HG02759 (cell line): ENCODE measurements around the gene RNF183.
"Not testable (repeated sequence)": the region's sequence is repeated elsewhere in the genome, so short reads cannot be mapped to it uniquely, and the experiment has no call there.

ENCODE experiments used
- ATAC-seq: cut with Tn5 transposase; IDR thresholded peaks from one replicate; pipeline ENCODE4 v1.9.1; 2021; ENCODE audit warnings: mild to moderate bottlenecking, moderate library complexity; ENCODE audit not compliant: unreplicated experiment

RNF183 gene

DNA sequence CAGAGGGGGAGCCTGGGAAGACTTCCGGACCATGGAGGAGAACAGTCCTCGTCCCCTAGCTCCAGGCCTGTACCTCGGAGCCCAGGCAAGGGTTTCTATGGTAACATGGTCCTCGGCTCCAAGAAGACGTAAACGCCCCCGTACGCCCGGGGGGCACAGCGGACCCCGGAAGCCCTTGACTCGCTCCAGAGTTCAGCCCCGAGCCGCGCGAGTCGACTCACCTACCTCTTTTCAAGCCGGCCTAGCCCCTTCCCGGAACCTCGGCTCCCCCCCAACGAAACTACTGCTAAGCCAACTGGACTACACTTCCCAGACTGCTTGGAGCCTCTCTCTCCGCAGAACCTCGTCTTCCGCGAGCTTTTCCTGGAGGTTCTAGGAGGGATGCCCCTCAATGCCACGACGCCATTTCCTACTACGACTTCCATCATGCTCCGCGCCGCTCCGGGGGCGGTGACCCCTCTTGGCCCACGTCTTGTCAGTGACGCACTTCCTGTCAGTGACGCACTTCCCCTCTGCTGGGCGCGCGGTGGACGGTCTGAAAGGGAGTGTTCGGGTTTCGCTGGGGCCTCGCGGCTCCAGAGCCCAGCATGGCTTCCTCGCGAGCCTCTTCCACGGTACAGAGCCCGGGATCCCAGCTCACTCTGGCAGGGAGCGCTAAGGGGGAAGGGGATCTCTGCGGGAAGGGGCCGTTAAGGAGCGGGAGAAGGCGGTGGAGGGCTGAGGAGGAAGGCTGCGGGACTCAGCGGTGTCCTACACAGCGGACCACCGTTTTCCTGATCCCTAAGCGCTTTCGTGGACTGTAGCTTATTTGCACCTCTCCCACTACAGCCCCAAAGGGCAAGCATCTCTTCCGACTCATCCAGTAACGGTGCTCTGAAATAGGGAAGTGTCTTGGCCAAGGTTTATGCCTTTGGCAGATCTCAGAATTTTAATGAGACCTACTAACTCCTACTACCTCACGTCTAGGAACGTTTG lies 27.7 kb downstream of the RNF183 start, which contains the start of the genes CDC26 and PRPF4:
Gene CDC26, minus strand, starts transcription at position 416 of the 975 bp plus-strand sequence. CDS start 3,065 bp downstream, outside the sequence.
Gene PRPF4, plus strand, starts transcription at position 502 of the 975 bp plus-strand sequence. Its CDS starts 86 bp downstream, at position 588.
- peak; percentile 99 for ATAC-seq

DNA sequence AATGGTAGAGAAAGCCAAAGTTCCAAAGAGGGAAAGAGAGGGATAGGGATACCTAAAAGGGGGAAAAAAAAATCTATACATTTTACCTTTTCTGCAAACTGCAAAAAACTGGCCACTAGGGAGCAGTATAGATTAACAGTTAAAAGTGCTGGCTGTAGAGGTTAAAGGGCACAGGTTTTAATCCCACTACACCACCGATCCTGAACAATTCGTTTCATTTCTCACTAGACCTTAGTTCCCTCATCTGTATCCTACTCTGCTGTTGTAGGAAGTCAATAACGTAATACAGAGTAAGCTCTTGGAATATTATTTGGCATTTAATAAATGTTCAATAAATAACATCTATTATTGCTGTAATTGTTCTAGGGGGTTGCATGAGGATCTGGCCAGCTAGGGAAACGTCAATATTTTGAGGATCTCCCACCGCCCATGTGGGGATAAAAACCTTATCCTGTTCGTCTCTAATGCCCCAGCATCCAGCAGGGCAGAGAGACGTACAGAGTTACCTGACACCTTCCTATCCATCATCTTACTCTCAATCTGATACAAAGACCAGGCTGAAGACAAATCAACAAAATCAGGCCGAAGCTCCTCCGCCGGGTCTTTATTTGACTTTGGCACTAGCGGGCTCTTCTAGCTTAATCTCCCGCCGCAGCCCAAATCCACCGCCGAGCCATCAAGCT lies 28.6 kb downstream of the RNF183 start:
- no peak for ATAC-seq

DNA sequence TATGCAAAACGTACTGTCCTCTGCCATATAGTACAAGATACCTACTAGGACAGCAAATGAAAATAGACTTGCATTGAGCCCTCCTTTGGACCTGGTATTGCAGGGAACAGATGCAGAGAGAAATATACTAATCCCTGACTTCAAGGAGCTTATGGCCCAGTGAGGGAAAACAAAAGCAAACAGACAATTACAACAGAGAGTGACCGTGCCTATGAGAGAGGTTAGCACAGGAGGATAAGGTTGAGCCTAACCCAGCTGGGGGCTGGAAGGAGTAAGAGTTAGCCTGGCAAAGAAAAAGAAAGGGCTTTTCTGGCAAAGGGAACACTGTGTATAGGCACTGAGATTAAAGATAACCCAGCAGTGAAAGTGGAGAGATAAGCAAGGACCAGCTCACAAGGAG lies 33.3 kb downstream of the RNF183 start:
- ATAC-seq, result no peak

DNA sequence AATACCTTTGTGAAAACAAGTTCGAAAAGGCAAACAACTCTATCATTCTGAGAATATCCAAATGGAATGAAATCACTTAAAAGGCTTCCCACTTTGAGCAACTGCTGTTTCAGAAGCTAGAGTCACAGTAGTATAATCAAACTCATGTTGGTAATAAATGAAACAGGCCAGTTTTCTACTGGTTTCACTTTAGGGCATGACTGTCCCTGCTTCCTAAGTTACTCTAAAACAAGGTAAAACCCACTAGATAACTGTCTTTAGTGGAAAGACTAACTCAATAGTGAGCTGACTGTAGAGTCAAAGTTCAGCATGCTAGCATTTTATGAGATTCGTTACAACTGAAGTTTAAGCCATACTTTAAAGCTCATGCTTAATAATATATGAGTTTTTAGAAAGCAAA lies 33.8 kb downstream of the RNF183 start:
- ATAC-seq, result no peak

DNA sequence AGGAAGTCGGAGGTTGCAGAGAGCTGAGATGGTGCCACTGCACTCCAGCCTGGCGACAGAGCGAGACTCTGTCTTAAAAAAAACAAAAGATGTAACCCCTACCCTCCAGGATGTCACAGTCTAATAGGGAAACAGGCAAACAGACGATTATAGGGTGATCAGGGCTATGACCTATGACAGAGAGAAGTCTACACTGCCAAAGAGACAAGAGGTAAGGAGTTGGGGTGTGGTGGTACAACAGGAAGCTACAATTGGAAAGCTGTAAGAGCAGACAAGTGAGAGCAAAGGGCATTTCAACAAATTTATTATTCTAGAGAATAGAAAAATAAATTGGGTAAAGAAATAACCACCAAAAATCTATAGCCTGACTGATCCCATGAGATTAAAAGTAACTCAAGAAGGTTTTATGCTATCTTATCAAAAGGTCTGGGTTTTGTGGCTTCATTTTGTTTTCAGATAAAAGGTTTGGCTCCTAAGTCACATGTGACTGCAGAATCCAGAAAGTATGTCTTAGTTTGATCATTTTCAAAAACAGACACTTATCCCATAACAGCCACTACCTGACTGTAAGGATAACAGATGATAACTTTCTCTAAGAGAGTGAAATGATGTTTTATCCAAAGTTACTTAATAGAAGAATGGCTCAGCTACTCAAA lies 35.1 kb downstream of the RNF183 start:
- no peak for ATAC-seq

DNA sequence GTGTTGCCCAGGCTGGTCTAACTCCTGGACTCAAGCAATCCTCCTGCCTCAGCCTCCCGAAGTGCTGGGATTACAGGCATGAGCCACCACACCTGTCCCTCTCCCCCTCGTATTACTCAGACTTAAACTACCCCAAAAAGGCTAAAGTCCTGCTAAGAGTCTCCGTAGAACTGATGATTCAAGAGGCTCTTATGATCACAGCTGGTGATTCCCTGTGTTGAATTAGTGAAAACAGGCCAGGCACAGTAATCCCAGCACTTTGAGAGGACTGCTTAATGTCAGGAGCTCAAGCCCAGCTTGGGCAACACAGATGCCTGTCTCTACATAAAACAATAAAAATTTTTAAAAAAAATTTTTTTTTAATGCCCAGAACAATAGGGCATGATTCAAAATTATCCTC lies 37.0 kb downstream of the RNF183 start:
- ATAC-seq, result no peak

DNA sequence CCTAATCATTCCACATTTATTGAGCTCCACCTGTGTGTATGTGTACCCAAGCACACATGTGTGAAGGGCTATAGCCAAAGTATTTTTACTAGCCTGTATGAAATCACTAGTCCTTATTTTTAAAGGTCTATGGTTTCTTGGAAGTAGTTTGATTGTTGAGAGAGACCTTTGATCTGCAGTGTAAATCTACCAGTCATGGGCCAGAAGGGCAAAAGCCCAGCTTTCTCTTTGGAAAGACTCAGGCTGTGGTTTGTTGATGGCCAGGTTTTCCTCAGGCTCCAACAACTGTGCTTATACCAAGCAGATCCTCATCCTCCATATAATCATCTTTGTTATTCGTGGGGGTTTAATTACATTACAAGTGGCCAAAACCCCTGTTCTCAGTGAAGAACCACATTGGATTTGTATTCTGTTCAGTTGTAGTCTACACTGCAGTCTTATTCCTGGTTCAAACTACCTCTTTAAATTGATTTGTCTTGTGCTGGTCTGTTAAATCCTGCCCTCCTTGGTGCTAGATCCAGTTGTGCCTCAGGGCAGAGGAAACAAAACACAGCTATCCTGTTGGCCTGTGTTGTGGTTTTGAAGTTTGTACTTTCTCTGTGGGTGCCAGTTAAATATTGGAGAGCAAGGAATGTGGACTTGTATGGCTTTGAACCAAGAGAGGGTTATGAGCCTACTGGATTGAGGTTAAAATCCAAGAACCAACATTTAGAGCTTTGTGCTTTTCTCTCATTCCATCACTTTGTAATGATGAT lies 41.1 kb downstream of the RNF183 start:
- ATAC-seq, result no peak

DNA sequence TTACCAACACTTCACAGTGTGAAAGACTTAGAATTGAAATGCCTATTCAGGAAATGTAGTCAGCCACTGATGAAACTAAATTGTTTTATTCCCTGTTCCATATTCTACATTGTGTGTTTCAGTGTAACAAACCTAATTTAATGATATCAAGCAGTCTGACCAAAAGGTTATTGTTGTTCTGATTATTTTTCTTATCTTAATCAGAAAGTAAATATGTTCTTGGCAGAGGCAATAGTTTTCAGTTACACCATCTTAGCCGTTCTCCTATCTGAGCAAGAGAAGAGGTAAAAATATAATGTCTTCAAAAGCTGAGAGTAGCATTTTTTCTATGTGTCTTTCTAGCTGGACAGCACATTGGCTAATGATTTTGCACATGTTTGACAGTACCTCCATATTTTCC lies 44.9 kb downstream of the RNF183 start:
- no peak for ATAC-seq

DNA sequence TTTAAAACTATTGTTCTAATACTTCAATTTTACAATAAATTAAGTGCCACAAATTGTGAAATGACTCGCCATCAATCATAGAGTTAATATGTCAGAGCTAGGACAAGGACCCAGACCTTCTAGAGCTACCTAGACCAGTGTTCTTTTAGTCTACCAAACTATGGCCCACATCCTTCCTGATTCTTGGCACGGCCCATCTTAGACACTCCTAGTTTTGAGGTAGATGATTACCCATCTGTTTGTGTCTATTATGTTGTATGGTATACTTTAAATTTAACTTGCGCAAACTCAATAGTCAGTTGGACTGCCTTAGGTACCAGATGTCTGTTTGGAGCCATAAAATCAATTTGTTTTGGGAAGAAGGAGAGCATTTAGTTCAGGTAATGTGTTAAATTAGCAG lies 45.3 kb downstream of the RNF183 start:
- ATAC-seq, result no peak

DNA sequence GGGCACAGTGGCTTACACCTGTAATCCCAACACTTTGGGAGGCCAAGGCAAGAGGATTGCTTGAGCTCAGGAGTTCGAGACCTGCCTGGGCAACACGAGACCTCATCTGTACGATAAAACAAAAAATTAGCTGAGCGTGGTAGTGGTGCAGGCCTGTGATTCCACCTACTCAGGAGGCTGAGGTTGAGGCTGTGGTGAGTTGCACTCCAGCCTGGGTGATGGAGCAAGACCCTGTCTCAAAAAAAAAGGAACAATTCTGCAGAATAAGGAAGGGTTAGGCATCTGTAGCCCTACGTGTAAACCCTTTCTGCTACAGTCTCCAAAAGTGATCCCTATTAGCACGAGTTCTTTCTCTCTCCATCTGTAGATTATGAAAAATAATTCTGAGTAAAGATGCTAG lies 47.7 kb downstream of the RNF183 start:
- ATAC-seq, result no peak

DNA sequence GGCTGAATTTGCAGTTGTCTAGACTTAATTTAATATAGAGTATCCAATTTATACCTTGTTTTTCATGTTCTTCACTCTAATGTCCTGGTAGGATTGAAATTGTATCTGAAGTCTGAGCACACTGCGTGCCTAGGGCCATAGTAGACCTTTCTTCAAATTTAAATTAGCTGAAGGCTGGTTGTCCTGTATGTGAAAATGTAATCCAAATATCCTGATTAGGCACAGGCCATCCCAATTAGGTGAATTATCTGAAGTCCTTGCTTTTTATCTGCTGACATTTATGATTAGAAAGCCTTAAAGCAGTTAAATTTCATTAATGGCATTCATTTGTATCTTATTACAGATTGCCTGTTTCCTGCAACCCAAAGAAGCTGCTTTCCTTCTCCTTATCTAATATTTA lies 48.2 kb downstream of the RNF183 start:
- no peak for ATAC-seq

DNA sequence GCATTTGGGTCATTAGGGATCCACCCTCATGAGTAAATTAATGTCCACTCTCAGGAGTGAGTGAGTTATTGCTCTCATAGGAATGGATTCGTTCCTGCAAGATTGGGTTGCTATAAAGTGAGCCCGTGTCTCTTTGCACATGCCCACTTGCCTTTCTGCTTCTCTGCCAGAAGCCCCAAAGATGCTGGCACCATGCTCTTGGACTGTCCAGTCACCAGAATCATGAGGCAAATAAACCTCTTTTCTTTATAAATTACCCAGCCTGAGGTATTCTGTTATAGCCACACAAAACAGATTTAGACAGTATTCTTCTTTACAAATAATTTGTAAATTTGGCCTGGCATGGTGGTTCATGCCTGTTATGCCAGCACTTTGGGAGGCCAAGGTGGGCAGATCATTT lies 52.4 kb downstream of the RNF183 start:
- ATAC-seq, result no peak

DNA sequence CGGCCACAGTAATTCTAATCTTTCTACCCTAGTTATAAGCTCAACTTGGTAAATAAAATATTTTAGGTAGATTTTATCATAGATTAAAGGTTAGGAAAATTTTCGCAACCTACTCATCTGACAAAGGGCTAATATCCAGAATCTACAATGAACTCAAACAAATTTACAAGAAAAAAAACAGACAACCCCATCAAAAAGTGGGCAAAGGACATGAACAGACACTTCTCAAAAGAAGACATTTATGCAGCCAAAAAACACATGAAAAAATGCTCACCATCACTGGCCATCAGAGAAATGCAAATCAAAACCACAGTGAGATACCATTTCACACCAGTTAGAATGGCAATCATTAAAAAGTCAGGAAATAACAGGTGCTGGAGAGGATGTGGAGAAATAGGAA lies 53.5 kb downstream of the RNF183 start:
- not testable (repeated sequence) for ATAC-seq

DNA sequence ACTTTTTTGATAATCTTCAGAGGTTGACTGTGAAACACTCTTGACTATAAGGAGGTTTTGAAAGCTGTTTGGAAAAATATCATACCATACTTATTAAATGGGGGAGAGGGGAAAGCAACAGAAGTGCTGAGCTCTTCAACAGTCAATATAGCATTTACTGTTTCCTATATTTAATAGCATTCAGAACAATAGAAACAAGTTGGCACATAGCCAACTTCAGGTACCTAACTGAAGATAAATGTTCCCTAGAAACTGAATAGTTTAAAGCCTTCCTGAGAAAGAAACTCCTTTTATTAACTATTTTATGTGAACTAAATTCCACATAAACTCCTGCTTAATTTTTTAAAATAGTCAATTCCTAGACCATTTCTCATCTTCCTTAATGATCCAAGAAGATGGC lies 55.5 kb downstream of the RNF183 start:
- ATAC-seq, result no peak
